Hematopoietic multipotent progenitor cell (in vitro differentiated cells): ENCODE data around the gene TMEM129. TPM values are rescaled to one million over a fixed set of nuclear protein-coding genes. Genes with fewer than 3 reads are reported as not detected.
"Not testable (repeated sequence)": the region's sequence is repeated elsewhere in the genome, so short reads cannot be mapped to it uniquely, and the experiment has no call there.

Experiments
- DNase-seq, 3 donors: peaks; one replicate each; pipeline ENCODE4 v3.0.0-alpha.2; 2011 to 2015; ENCODE audit warnings: low read depth in 2 of 3, low spot score in 2 of 3
- small RNA-seq: library from RNA; depleted of rRNA; stranded (forward); fragments of <200 nt; gene quantifications from one replicate; pipeline ENCODE3, GENCODE V24; 2012
- total RNA-seq: library from RNA; depleted of rRNA; stranded (reverse); fragments of >200 nt; gene quantifications from one replicate; pipeline ENCODE4 v1.2.3, GENCODE V29; 2012

Gene TMEM129
- total RNA-seq, 1 donor, result 46.3 TPM

- DNase-seq, result no peak
Observed at GRCh38 chr4:1674682-1675081, 46.4 kb downstream of the TMEM129 start.

GRCh38 chr4:1673671-1674070 is 47.5 kb downstream of the TMEM129 start:
- no peak for DNase-seq

- DNase-seq, result not testable (repeated sequence)
Observed at GRCh38 chr4:1671011-1671410, 50.1 kb downstream of the TMEM129 start.

- no peak for DNase-seq
Observed at GRCh38 chr4:1670279-1670678, 50.8 kb downstream of the TMEM129 start.

- DNase-seq, result no peak
Observed at GRCh38 chr4:1669850-1670249, 51.3 kb downstream of the TMEM129 start.

- no peak for DNase-seq
Observed at GRCh38 chr4:1669270-1669669, 51.9 kb downstream of the TMEM129 start.

- DNase-seq, result no peak
Observed at GRCh38 chr4:1668488-1668840, 52.7 kb downstream of the TMEM129 start.

- DNase-seq, result no peak
Observed at GRCh38 chr4:1667273-1667672, 53.9 kb downstream of the TMEM129 start.

- no peak for DNase-seq
Observed at GRCh38 chr4:1666391-1666790, 54.7 kb downstream of the TMEM129 start.

Small RNA genes lying within 50 kb of the gene (small RNA-seq; reads per million reads assigned to genes)
- not detected for gene RF00019

Other genes starting within 250 kb of the TMEM129 start
- 9.4 TPM for gene FAM53A, start 37.0 kb downstream of the TMEM129 start, total RNA-seq
- gene SLBP, start 9.0 kb downstream of the TMEM129 start, total RNA-seq, result 39.0 TPM
- 49.3 TPM for gene TACC3, start 198 bp upstream of the TMEM129 start, total RNA-seq
- 0.54 TPM for gene FGFR3, start 72.0 kb upstream of the TMEM129 start, total RNA-seq
- gene LETM1, start 134.8 kb upstream of the TMEM129 start, total RNA-seq, result 75.9 TPM
- 41.7 TPM for gene NSD2, start 150.1 kb upstream of the TMEM129 start, total RNA-seq